Hematopoietic multipotent progenitor cell treated with erythropoietin and hydrocortisone succinate and interleukin-3 and kit ligand, for 6 days (in vitro differentiated cells): ENCODE data around the gene NHSL1.
A peak's percentile ranks its signal among the peaks of the same experiment; 100 is the strongest.

Experiments
- DNase-seq: peaks from one replicate; pipeline ENCODE4 v3.0.0-alpha.2; 2015

Gene NHSL1

DNA sequence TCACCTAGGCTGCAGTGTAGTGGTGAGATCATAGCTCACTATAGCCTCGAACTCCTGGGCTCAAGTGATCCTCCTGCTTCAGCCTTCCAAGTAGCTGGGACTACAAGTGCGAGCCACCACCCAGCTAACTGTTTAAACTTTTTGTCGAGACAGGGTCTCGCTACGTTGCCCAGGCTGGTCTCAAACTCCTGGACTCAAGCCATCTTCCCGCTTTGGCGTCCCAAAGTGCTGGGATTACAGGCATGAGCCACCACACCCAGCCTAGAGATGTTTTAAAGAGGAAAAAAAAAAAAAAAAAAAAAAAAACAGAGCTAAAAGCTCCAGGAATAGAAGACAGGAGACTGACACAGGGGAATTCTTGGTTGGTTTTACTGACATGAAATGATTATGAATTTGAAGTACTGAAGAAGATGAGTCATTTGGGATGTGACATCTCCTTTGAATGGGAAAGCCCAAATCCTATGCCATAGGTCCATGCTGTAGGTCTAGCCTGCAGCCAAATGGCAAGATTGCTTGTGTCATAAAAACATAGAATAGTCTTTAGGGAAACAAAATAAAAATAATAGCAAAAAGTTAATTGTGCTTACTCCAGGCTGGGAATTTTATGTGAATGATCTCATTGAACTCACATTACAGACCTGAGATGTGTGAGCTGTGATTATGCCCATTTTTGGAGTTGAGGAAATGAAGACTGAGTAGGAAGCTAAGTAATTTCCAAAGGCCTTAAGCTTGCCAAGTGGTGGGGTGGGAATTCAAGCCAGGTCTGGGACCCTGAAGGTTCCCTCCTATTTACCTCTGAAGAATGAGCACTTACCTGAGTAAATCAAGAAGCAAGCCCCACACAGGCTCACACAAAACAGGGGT is 24.3 kb upstream of the NHSL1 start:
- no peak for DNase-seq

DNA sequence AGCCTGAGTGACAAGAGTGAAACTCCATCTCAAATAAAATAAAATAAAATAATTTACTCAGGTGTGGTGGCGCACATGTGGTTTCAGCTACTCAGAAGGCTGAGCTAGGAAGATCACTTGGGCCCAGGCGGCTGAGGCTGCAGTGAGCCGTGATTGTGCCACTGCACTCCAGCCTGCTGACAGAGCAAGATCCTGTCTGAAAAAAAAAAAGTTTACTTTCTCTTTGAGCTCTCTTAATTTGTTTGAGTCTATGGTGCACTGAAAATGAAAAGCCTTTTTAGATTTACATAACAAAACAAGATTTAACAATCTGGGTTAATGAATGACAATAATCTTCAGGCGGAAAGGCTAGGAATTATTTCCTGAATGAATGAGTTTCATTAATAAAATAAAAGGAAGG is 23.3 kb upstream of the NHSL1 start:
- DNase-seq: no peak

DNA sequence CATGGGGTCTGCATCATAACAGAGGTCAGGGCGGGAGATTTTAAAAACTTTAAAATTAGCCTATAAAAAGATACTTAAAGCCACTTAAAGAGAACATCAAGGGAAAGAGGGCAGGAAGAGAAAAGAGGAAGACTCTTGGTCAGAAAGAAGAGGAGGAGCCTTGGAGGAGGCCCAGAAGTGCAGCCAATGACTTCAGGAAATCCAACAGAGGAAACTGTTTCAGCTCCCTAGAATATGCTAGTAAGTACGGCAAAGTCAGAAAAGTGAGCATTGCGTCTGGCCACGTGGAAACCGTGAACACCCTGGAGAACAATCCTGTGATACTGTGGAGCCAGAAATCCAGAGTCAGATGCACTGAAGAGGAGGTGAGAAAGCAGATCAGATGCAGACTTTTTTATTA is 22.5 kb upstream of the NHSL1 start:
- DNase-seq: peak; percentile 42

GRCh38 chr6:138520463-138520862 is 21.2 kb upstream of the NHSL1 start:
- DNase-seq: peak; percentile 44

- no peak for DNase-seq
Observed at GRCh38 chr6:138518054-138518453, 18.8 kb upstream of the NHSL1 start.

DNA sequence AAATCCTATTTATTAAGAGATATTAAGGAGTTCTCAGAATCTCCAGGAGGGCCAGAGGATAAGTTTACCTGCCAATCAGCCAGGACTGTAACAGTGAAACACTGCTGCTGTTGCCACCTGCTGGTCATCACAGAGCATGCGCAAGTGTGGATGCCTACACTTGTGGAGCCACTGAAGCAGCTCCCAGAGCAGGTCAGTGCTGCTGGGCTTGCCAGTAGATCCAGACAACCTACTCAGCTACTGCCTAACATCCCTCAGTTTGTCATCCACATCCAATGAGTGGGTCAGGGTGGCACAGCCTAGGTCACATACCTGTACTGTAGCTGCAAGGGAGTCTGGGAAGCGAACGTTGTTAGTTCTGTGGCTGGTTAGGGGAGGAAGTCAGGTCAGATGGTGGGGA is 18.3 kb upstream of the NHSL1 start:
- DNase-seq: peak; percentile 81

DNA sequence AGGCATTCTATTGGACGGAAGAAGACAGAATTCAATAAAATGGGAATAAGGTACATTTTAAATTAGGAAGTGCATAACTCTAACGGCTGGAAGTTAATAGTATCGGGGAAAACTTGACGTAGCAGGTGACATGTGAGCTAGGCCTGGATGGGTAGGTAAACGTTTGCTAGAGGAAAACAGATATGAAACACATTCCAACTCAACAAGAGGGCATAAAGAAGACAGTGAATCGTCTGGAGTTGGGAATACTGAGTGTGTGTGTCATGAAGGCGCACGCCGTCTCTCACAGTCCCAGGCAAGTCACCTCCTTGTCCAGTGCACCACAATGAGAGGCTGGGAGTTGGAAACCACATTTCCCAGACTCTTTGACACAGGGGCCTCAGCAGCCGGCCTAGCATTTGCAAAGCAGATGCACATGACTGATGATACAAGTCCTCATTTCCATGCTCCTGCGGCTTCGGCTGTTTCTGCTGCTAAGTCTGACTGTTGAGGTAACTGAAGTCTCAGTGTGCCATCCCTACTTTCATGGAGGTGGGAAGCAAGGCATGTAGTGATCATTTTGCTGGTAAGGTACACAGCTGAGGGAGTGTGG is 16.5 kb upstream of the NHSL1 start:
- no peak for DNase-seq

GRCh38 chr6:138514860-138515540 is 15.7 kb upstream of the NHSL1 start:
- peak; percentile 55 for DNase-seq

GRCh38 chr6:138512609-138513008 is 13.3 kb upstream of the NHSL1 start:
- DNase-seq: no peak

- DNase-seq: no peak
Observed at GRCh38 chr6:138510093-138510492, 10.8 kb upstream of the NHSL1 start.

DNA sequence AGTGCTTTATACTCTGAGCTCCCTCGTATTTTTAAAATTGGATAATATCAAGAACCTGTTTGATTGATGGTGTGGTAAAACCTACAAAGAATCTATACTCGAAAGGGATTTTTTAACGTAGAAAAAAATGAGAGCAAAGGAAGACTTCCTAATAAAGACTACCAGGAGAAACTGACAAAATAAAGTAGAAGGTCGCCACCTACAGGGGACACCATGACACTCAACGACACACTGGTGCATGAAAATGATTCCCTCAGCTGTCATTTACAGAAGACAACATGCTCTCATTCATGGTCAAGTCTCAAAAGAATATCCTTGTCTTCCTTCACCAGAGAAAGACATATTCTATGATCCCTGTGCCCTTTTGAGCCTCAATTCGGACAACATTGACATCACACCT is 10.1 kb upstream of the NHSL1 start:
- peak; percentile 62 for DNase-seq

GRCh38 chr6:138508676-138508988 is 9.3 kb upstream of the NHSL1 start:
- no peak for DNase-seq

DNA sequence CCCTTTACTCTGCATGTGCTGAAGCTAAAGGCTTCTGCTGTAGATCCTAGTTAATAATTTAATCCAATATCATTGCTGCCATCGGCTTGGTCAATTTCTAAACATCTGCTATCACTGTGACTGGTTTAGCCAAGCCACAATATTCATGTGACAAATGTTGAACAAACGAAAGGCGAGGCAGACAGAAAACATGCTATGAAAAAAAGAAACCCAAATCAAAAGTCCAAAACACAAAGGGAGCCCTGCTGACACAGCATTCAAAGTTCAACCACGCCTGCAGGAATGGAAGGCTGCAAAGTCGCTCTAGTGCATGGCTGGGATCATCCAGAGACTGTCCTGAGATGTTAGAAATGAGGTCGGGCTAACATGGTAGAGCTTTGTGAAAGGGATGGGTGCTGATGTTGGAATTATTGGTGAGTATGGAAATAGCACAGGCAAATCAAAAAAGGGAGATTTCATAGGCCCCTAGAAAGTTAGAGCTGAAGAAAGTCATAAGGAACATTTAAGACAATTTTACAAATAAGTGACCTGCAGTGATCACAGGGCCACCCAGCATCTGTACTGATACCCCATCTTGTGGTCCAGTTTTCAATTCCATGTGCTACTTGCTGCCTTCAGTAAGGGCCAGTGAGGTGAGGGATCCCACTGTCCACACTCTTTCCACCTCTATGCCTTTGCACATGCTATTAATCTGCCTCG is 8.8 kb upstream of the NHSL1 start:
- DNase-seq: no peak

DNA sequence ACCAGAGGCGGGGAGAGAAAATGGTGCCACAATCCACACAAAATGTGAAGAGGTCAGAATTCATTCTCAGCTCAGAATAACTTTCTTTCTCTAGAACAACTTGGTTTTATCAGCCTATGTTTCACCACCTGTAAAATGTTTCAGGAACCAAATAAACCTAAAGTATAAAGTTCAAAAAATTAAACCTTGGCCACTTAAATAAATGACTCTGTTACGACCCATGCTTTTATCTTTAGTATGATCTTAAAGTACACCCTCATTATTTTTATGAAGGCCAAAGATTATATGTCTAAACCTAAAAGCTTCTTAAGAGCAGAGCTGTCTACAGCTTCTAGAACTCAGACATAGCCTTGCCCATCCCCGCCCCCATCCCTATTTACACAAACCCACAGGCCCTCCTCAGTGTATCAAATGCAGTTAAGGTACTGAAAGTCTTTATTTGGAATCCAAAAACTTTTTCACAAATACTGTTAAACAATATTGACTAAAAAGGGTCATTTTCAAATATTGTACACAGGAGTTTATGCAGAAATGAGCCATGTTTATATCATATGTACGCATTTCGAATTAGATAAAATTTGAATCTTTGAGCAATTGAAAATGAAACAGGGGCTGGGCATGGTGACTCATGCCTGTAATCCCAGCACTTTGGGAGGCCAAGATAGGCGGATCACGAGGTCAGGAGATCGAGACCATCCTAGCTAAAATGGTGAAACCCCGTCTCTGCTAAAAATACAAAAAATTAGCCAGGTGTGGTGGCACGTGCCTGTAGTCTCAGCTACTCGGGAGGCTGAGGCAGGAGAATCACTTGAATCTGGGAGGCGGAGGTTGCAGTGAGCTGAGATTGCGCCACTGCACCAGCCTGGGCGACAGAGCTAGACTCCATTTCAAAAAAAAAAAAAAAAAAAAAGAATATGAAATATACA is 5.7 kb upstream of the NHSL1 start:
- no peak for DNase-seq

GRCh38 chr6:138503881-138504680 is 4.8 kb upstream of the NHSL1 start:
- peak; percentile 20 for DNase-seq

DNA sequence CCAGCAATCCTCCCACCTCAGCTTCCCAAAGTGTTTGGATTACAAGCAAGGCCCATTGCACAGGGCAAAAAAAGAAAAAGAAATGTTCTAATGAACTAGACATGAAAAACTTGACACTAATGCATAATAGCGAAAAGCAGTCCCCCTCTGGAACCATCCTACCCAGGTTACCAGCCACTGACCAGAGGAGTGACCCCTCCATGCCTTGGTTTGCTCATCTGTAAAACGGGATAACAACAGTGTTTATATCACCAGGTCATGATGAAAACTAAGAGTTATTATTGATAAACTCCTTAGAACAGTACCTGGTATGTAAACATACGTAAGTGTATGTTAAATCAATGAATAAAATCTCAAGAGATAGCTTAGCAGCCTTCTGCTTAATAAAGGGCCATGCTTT is 3.3 kb upstream of the NHSL1 start:
- DNase-seq: no peak

DNA sequence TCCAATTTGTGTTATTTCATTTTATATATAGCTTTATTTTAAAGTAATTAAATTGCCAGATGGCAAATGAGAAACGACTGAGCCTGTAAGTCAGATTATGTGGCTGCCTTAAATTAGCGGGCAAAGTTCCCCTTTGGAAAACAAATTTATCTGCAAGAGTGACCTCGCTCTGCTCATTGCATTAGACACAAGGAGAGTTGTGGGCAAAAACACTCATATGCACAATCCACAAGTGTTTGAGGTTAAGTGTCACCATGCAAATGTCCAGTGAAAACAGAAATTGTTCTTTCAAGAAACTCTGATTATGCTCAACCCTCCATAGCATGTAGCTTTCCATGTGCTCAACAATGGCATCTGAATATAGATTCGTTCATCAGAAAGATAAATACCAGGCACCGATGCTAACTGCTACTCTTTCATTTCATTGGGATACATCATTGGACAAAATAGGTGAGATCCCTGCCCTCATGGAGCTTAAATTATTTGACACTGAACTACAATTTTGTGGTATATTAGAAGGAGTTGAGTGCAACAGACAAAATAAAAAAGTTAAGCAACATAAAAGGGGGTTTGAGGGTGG is 1.7 kb upstream of the NHSL1 start:
- no peak for DNase-seq

GRCh38 chr6:138500045-138500665 is 861 bp upstream of the NHSL1 start:
- no peak for DNase-seq

DNA sequence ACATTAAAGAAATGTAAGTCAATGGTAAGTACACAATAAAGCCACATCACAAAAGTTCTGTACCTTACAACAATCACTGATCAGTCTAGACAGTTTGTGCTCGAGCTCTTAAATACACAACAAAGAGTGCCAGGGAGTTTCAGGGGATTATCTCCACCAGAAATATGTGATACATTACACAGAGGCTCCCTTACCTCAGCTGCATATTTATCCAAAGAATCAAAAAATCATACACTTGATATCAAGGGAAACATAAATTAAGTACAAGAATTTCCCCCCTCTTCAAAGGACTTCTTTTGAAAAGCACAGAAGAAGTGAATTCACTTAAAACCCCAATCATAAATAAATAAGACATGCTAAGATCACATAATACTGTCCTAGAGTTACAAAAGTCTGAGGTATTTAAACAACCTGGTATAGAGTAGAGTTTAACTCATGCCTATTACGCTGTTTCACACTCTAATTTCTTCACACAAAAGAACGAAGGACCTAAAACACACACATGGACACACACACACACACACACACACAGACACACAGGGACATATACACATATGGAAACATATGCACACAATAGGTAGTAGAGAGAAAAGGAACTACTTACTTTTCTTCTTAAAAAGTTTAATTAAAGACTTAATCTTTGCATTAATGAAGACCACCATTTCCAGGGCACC is 528 bp downstream of the NHSL1 start:
- no peak for DNase-seq

DNA sequence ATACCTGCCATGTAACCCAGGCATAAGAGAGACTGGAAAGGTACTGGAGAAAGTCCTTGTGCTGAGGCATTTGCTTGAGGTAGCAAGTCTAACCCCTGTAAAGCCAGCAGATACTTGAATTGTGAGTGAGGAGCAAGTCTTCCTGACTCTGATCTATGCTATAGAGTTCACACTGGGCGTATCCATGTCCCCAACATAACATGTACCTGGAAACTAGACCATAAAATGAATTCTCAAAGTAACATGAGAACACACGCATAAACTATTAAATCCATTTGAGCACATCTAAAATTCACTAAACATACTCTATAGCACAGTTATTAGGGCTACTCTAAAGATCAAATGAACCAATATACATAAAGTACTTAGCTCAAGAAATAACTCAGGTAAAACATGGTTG is 2.0 kb downstream of the NHSL1 start:
- DNase-seq: no peak
